ENCODE results near the gene AOPEP.

GRCh38 chr9:95037789-95038521, 311.5 kb downstream of the AOPEP start:
- TF ChIP-seq CTCF (IDR thresholded peaks at IDR 0.05; ENCODE audit: poor library complexity, severe bottlenecking) (no peak), POLR2AphosphoS5 (IDR thresholded peaks at IDR 0.05) (no peak), EP300 (conservative IDR thresholded peaks at IDR 0.05; ENCODE audit: poor library complexity, severe bottlenecking) (no peak), EZH2 (IDR thresholded peaks at IDR 0.05; ENCODE audit: borderline replicate concordance, insufficient read depth, low read length, poor library complexity, severe bottlenecking) (no peak), SMC3 (conservative IDR thresholded peaks at IDR 0.05; ENCODE audit: poor library complexity) (no peak), REST (IDR thresholded peaks at IDR 0.05; ENCODE audit: borderline replicate concordance) (no peak)
